ENCODE results near the gene CWC25.
"Not testable (repeated sequence)": the region's sequence is repeated elsewhere in the genome, so short reads cannot be mapped to it uniquely, and the experiment has no call there.

Gene CWC25

DNA sequence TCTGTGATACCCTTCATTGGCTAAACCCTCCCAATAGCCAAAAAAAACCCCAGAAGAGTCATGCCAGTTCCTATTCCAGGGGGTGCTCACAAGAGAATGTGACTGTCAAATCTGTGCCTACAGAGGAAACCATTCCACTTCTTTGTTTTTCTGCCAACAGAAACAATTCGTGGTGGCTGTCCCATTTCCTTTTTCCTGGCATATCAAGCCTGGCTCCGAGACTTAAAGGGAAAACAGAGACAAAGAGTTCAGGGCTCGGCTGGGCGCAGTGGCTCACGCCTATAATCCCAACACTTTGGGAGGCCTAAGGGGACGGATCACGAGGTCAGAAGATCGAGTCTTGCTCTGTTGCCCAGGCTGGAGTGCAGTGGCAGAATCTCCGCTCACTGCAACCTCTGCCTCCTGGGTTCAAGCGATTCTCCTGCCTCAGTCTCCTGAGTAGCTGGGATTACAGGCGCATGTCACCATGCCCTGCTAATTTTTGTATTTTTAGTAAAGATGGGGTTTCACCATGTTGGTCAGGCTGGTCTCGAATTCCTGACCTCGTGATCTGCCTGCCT lies 34.9 kb downstream of the CWC25 start:
- in situ Hi-C loops (cut with MboI; ENCODE audit: low sequenced_read_pairs): not testable (repeated sequence)

DNA sequence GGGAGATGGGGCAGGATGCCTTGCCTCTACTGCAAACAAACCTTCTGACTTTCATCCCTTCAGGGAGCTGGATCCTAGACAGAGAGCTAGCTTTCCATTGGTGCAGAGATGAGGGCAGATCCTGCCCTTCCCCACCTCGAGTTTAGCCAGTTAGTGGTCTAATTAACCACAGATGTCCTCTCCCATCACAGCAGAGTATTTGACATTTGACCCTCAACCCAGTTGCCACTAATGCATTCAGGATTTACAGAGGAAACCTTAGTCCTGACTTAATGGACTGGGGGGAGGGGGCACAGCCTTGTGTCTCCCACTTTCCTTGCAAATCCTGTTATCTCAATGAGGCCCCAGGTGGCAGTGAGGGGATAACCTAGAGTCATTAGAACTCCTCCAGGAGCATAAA lies 35.9 kb downstream of the CWC25 start:
- in situ Hi-C loops (cut with MboI; ENCODE audit: low sequenced_read_pairs): no loop called here

DNA sequence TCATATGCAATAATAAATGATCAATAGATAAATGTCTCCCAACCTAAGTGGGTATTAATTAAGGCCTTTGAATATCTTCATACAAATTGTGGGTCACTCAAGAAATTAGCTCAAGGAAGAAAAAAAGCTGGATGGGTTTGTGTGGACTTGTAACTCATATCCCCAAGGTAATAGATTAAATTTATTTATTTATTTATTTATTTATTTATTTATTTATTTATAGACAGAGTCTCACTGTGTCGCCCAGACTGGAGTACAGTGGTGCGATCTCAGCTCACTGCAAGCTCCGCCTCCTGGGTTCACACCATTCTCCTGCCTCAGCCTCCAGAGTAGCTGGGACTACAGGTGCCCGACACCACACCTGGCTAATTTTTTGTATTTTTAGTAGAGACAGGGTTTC lies 37.1 kb downstream of the CWC25 start:
- in situ Hi-C loops (cut with MboI; ENCODE audit: low sequenced_read_pairs): not testable (repeated sequence)

DNA sequence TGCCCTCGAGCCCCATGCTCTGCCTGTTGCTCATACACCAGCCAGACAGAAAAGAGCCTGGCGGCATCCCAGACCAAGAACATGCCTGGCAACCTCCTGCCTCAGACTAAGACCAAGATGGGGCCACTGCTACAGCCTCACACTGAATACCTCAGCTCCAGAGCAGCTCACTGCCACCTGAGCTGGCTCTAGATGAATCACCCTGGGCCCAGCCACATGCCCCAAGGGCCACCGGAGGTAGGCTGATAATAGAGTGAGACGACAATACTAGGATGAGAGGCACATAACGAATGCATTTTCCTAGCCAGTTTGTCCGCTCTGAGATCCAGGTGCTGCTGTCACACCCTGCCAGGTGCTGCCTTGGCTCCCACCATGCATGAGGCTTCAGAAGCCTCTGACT lies 38.7 kb downstream of the CWC25 start:
- in situ Hi-C loops (cut with MboI; ENCODE audit: low sequenced_read_pairs): no loop called here

DNA sequence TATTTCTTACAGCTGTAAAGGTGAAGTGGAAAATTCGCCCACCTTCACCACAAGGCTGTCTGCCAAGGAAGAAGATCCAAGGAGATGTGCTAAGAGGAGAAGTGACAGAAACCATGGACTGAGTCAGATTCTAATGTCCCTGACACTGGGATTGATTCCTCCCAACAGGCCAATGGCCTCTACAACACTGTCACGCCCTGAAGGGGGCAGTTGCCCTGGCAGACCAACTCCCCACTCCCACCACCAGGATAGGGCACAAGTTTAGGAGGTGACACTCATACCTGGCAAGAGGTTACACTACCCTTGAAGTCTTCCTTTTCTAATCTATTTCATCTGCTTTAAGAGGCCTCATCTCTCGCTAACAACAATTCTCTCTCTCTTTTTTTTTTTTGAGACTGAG lies 41.9 kb downstream of the CWC25 start:
- in situ Hi-C loops (cut with MboI; ENCODE audit: low sequenced_read_pairs): no loop called here

DNA sequence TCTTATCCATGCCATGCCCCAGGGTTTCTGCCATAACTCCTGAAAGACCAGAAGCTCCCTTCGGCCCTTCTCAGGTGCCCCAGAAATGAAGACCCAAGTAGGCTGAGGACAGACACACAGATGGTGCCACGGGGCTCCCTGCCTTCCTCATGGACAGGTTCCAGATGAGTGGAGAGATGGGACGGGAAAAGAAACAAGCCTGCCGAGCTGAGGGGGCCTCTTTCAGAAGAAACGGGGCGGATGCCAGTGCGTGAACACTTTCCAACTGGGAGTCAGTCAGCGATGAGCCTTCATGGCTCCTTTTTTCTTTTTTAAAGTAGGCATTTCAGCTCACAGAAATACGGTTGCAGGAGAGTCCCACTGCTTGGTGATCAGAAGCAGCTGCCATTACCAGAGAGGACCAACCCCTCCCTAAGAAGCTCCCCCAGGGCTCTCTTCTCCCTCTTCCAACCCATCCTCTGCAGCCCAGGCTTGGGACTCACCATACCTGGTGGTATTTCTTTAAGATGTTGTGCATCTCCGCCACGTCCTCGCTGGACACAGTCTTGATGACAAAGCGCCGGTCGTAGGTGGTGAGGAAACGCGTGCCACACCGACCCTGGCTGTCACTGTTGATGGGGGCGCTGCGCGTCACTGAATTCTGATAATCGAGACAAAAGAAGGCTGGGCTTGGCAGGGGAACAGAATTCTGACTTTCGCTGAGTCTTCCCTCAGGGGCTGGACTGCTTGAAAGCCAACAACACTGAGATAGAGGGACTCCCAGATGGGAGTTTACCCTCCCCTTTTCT lies 45.0 kb downstream of the CWC25 start:
- in situ Hi-C loops (cut with MboI; ENCODE audit: low sequenced_read_pairs): no loop called here

DNA sequence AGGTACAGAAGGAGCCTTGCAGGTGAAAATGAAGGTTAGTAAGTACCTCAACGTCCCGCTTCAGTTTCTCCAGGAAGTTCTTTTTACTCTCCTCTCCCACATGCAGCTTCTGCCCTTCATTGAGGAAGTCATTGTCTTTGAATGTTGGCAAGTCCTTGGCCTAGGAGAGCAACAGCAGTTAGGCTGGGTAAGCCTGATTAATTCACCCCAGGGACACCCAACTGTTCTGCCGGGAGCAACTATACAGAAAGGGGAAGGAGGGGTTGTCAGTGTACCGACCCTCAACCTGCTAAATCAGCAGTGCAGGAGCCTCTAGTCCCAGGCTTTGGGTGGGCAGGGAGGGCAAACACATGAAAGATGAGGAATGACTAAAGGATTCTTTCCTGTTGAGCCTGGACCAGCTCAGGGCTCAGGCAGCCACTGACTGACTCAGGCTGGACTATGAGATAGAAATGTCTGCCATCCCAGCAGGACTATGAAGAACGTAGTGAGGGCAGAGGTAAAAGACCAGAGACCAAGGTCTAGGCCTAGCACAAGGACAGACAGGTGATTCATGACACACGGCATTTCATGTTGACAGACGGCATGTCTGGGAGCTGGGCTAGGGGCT lies 47.4 kb downstream of the CWC25 start:
- in situ Hi-C loops (cut with MboI; ENCODE audit: low sequenced_read_pairs): no loop called here

DNA sequence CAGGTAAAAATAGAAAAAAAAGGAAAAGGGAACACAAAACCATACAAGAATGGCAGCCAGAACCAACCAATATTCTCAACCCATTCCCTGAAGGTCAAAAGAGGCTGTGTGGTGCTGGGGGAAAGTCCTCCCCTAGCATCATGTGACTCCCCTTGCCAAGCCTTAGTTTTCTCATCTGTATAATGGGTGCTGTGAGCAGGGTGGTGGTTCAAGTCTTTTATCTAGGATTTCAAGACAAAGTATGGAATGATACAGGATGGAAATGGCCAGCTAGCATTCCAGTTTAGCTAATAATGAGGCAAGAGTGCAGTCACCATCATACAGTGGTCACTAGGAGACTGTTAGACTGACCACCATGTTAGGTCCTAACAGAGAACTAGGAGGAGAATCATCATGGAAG lies 51.9 kb downstream of the CWC25 start:
- in situ Hi-C loops (cut with MboI; ENCODE audit: low sequenced_read_pairs): no loop called here

DNA sequence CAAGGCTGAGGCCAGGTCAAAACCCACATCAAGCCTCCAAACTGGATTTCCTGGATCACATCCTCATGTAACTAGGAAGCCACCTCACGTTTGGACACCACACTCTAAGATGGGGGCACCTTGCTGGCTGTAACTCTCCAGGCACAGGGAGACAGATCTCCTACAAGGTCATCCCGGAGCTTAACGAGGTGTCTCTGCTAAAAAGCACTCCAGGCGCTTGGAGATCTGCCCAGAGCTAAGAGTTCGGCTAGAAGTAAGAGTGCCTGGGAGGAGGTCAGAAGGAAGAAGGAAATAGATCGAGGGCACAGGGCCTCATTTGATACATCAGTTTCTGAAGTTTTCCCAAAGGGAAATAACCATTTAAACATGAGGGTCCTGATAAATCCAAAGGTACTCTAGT lies 56.7 kb downstream of the CWC25 start:
- in situ Hi-C loops (cut with MboI; ENCODE audit: low sequenced_read_pairs): no loop called here

DNA sequence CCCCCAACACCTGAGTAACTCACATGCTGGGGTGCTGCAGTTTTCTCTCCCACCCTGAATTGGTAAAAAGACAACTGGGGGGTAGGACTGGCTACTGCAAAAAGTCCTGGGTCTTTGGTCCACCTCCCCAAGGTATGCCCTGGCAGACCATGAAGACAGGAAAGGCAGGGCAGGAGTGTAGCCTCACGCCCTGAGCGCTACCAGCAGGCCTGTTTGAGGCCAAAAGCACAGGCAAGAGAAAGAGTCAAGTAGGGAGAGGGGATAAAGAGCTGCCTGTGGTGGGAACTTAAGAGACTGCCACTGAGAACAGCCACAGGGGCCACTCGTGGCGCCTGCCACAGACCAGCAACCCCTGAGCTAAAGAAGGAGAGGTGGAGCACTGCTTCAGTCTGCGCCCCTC lies 58.8 kb downstream of the CWC25 start:
- in situ Hi-C loops (cut with MboI; ENCODE audit: low sequenced_read_pairs): no loop called here

DNA sequence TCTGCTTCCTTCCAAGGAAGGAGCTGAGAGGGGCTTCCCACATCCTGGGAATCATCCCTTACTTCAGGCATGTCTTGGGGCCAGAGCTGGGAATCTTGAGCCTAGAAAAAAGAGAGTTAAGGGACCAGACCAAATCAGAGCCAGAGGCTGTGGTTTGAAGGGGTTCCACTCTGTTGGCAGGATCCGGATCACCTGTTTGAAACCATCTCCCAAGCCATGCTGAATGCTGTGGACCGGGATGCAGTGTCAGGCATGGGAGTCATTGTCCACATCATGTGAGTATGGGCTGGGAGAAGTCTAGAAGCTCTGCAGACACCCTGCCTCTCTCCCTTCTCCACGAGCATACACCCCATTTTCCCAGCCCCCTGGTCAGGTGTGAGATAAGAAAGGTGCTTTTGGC lies 62.9 kb downstream of the CWC25 start:
- in situ Hi-C loops (cut with MboI; ENCODE audit: low sequenced_read_pairs): no loop called here

DNA sequence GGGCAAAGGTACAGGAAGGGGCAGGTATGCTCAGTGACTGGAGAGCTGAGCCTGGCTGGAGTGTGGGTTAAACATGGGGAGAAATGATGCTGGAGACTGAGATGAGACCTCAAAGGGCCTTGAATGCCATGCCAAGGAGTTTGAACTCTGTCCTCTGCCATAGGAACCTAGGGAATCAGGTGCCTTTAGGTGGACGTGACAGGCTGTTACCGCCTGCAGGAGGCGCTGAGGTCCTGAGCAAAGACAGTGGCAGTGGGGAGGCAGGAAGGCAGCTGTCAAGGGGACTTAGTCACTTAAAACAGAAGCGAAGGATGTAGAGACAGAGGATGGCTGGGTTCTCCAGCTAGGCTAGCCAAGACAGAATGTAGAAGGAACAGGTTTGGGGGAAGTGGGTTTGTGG lies 63.5 kb downstream of the CWC25 start:
- in situ Hi-C loops (cut with MboI; ENCODE audit: low sequenced_read_pairs): no loop called here

DNA sequence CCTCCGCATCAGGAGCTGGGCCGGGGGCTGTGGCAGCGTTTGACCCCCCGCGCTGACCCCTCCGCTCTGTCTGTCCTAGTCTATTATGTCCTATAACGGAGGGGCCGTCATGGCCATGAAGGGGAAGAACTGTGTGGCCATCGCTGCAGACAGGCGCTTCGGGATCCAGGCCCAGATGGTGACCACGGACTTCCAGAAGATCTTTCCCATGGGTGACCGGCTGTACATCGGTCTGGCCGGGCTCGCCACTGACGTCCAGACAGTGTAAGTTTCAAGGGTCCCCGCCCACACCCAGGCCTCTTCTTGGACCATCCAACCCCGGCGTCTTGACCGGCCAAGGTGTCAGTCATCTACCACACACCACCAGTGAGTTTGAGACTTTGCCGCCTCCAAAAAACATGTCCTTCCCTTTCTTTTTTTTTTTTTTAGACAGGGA lies 72.0 kb downstream of the CWC25 start:
- in situ Hi-C loops (cut with MboI; ENCODE audit: low sequenced_read_pairs): no loop called here

DNA sequence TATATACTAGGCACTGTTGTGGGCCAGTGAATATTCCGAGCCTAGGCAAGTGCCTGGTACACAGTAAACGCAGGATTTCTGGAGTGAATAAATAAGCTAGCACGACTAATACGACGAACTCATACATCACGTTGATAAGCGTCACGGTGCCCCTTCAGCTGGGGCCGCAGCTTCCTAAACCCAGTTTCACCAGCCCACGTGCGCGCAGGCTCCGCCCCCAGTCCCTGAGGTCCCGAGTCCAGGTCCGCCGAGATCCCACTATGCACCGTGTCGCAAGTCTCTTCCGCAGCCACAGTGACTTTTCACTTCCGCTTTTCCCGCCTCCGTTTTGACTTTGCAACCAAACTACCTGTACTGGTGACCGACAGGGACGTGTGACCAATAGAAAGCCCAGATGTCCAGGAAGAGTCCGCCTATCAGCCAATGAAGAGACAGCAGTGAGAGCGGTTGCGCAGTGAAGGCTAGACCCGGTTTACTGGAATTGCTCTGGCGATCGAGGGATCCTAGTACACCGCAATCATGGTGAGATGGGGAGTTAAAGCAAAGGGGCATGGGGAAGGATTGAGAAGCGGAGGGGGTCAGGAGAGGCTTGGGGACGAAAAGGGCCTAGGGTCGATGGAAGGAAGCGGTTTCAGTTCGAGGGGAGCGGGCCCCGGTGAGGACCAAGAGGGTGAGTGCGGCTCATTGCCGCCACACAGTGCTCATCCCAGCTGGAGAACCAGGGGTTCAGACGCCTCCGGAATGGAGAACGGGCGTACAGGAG lies 72.6 kb downstream of the CWC25 start, which contains the start of gene PSMB3:
Gene PSMB3 (plus strand): TSS at position 434 of the 763 bp plus-strand sequence. CDS start 86 bp downstream, at position 520.
- in situ Hi-C loops (cut with MboI; ENCODE audit: low sequenced_read_pairs): no loop called here

DNA sequence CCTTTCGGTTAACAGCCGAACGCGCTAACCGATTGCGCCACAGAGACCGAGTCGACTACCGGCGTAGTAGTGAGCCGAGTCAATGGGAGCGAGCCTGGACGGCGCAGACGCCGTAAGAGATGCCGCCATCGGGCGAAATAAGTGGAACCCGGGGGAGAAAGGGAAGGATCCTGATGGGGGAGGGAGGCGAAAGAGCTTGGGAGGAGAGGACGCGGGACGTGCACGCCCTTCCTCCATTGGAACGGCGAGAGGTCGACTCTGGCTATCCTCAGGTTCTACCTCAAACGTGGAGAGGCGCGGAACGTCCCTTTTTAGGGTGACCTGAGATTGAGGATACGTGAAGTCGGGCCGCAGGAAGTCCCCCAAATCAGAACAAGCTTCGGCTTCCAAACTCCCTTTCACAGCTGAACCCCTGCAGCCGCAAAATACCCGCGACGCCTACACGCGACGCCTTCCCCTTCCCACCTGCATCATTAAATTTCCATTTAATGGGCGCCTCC lies 73.3 kb downstream of the CWC25 start:
- in situ Hi-C loops (cut with MboI; ENCODE audit: low sequenced_read_pairs): no loop called here

DNA sequence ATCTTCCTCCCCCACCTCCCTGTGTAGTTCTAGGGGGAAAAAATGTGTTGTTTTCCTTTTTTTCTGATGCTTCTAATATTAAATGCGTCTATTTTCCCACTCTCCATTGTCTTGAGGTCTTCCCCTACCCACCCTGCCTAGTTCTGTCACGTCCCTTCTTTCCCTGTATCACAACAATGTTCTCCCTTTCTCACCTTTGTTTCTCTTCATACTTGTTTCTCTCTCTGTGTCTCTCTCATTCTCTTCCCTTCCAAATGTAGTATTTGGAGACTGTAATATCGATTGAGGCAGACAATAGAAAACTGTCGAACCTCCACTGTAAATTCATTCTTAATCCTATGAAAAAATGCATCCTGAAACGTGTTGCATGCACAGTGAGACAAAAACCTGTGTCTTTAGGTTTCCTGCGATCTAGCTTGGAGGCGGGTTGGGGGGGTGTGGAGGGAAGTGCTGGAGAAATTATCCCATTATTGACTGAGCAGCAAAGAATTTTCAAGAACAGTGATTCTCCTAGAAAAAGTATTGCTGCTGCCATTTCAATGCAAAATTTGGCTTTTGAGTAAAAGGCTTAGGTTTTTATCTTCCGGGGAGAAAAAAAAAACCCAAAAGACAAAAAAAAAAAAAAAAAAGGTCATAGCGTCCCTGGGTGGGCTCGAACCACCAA lies 73.8 kb downstream of the CWC25 start:
- in situ Hi-C loops (cut with MboI; ENCODE audit: low sequenced_read_pairs): no loop called here
